Measurements from ENCODE around the gene ALDOC. TPM values are rescaled to one million over a fixed set of nuclear protein-coding genes. Genes with fewer than 3 reads are reported as not detected.
A peak's percentile ranks its signal among the peaks of the same experiment; 100 is the strongest.
"Not testable (repeated sequence)": the region's sequence is repeated elsewhere in the genome, so short reads cannot be mapped to it uniquely, and the experiment has no call there.

Gene ALDOC
- polyA plus RNA-seq, 10 donors, result 0.92 to 5.1 (median 1.9) TPM

DNA sequence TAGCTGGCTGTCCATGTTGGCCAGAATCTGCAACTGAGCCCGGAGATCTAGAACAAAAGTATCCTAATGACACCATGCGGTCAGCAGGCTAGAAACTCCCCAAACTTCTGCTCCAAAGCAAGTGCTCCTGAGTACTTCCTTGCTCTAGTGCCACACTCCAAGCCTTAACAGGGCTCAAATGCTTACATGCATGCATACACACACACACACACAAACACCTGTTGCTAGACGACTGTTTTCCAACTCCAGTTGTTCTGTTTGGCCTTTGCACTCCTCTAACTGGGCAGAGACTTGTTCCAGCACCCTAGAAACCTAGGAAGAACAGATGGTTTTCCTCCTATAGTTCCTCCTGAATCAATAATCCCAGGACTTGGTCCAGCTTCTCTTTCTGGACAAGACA, 7.7 kb upstream of the ALDOC start:
- no peak for DNase-seq

DNA sequence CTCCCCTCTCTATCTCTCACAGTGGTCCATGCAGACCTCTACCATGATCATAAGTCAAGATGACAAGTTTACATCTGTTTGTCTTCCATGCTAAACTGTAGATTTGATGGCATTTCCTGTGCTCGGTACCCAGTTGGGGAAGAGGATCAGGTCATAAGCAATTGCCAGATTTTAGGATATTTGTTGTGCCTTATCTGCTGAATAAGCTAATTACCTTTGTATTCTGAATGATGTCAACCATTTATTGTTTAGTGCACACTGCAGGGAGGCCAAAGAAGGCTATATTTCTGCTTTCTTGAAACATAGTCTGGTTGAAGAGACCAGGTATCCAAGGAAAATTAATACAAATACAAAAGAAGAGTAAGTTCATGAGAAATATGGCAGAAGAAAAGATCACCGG, 5.8 kb upstream of the ALDOC start:
- no peak for DNase-seq

DNA sequence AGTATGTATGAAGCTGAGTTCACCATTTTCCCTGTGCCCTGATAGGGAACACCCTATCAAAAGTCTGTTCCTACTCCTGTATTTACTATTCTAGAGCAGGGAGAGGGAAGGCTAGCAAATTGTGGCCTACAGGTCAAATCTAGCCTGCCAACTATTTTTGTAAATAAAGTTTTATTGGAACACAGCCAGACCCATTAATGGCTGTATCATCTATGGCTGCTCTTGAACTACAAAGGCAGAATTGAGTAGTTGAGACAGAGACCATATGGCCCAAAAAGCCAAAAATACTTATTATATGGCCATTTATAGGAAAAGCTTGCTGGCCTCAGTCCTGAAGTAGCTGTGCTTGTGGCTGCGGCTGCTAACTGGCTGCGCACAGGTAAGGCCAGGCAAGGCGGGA, 4.3 kb upstream of the ALDOC start:
- no peak for DNase-seq

DNA sequence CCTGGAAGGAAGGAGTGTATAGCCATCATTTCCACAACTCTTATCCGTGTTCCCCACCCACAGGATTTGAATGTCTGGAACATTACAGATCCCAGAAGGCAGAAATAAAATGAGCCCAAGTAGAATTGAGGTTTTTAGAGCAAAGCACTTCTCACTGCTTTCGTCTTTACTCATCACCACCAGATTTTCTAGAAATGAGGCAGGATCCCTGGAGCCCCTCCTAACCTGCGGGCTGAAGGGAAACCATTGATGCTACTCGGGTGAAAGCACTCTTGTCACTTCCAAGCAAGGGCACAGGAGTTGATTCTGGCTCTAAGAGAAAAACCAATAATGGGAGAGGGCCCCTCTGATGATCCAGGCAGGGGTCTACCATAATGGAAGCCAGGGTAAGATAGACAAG, 2.8 kb upstream of the ALDOC start:
- DNase-seq, result no peak

DNA sequence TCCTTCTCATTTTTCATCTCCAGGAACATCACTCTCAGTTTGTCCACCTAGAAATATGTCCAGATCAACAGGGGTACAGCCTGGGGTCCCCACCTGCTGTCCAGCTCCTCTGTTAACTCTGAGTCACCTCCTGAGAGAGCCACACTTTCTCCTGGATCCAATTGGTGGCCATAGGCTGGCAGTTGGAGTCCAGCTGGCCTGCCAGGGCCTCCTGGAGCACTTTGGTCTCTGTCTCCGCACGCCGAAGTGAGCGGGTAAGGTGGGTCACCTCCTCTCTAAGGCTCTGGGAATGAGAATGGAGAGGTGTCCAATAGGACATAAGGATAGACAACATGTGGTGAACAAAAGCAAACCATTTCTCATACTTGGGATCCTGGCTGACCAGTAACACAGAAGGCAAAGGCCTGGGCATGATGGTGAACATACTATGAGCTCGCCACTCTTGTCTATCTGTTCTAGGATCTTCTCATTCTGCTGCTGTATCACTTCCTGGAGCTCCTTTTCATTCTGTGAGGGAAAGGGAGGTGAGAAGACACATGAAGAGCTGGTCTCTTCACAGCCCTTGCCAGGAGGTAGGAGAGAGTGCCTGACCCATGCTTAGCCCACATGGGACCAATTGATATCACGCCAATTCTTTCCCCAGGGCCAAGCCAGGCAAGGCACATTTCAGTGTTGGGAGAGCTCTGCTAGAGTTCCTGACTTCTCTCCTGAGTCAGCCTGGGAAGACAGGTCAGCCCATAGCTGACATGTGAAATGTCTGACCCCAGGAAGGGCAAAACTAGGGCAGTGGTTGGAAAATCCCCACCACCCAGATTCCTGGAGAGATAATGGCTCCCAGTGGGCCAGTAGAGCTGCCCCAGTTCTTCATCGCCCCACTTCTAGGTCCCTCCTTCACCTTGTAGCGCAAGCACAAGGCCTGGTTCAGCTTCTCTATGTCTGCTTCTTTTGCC, 1.8 kb upstream of the ALDOC start:
- no peak for DNase-seq

DNA sequence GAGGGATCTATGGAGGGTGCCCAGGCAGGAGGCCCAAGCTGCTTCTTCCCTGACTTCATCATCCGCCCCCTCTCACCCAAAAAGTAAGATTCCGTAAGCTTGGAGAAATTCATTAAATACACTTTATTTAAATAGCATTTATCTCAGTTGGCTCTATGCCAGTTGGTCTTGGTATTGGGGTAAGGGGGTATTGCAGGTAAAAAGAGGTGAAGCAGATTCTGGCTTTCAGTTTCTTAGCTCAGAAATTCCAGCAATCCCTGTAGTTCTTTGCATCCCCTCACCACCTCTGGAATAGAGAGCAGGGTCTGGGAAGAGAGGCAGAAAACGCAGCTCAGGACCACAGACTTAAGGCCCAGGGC, 750 bp upstream of the ALDOC start:
- DNase-seq, result no peak

DNA sequence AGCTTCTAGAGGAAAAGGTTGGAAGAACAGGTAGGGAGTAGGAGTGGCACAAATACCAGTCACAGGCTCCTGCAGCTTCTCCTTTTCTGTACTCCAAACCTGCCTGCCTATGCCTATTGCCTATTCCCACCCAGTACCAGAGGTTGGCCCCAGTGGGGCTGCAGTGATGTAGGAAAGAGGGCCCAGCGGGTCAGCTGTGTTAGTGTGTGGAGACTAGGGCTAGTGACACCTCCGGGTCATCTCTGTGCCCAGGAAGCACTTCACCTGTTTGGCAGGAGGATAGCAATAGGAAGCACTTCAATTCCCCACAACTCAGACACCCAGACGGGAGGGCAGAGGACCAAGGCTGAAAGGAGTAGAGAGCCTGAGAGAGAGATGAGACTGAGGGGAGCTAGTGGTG, 679 bp downstream of the ALDOC start:
- DNase-seq, result not testable (repeated sequence)

DNA sequence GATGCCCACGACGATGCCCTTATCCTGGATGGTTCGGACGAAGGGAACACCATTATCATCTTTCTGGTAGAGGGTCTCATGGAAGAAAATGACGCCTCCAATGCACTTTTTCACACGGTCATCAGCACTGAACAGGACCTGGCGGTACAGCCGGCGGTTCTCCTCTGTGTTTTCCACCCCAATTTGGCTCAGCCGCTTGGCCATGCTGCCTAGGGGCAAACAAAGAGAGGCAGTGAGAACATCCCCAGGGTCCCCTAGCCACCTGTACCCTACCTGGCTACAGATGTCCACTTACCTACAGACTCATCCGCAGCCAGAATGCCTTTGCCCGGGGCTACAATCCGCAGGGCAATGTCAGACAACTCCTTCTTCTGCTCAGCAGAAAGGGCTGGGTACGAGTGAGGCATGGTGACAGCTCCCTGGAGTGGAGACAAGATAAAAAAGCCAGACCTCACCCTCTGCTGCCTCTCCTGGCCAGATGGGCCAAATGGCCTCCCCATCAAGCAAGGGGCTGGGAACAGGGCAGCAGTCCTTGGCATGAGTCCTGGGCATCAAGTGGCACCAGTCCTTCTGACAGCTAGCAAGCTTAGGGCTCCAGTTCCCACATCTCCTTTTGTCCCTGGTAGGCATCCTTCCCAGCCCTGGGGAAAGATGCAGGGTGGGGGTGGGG, 1.4 kb downstream of the ALDOC start:
- no peak for DNase-seq

DNA sequence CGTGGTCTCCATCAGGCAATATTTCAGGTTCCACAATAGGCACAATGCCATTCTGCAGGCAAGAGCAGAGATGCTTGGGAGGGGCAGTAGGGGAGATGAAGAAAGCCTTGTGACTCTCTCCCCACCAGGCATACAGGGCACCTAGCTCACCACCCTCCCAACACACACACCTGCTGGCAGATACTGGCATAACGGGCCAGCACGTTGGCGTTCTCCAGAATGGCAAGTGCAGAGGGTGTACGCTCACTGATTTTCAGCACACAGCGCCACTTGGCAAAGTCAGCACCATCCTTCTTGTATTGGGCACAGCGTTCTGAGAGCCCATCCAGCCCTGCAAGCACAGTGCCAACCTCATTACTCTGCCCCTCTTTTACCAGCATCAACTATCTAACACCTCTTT, 2.2 kb downstream of the ALDOC start:
- no peak for DNase-seq

DNA sequence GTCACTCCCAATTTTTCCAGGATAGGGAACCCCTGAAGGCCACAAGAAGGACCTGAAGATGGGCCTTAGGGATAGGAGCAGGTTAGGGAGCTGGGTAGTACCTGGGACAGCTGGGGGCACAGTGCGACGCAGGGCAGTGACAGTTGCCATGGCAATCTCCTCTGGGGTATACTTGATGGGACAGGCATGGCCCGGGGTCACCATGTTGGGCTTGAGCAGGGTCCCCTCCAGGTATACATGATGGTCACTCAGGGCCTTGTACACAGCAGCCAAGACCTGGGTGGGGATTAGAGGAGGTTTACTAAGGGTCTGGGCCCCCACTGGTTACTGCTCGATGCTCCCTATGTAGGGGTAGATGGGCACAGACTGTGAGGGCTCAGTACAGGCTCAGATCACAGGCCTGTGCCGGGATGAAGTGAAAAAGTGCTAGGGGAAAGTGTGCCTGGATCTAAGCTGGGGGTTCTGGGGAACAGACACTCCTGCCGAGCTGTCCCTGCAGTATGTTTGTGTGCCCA, 2.7 kb downstream of the ALDOC start:
- DNase-seq, result no peak

DNA sequence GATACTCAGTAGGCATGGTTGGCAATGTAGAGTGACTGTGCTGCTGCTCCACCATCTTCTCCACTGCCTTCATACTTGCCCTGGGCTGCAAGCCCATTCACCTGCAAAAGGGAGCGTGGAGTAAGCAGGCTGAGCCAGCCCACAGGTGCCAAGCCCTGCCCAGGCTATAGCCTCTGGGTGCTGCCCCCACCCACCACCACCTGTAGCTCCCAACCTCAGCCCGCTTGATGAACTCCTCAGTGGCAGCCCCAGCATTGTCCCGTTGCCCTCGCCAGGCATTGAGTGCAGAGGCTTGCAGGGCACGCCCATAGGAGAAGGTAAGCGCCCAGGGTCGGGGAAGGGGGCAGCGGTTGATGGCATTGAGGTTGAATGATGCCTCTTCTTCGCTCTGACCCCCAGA, 3.2 kb downstream of the ALDOC start:
- DNase-seq, result no peak

DNA sequence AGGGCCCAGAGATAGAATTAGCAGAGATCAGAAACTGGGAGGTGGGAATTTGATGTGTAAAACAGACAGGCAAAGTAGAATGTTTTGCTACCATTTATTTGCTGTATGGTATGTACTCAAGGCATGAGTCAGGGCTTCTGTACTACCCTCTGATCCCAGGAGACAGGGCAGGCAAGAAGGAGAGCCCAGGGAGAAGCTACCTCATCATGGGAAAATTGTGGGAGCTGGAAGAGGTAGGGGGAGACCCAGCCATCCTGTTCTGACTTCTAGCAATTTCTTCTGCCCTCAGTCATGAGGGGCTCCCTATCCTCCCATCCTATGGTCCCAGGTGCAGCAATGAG, 3.7 kb downstream of the ALDOC start:
- DNase-seq, result no peak

DNA sequence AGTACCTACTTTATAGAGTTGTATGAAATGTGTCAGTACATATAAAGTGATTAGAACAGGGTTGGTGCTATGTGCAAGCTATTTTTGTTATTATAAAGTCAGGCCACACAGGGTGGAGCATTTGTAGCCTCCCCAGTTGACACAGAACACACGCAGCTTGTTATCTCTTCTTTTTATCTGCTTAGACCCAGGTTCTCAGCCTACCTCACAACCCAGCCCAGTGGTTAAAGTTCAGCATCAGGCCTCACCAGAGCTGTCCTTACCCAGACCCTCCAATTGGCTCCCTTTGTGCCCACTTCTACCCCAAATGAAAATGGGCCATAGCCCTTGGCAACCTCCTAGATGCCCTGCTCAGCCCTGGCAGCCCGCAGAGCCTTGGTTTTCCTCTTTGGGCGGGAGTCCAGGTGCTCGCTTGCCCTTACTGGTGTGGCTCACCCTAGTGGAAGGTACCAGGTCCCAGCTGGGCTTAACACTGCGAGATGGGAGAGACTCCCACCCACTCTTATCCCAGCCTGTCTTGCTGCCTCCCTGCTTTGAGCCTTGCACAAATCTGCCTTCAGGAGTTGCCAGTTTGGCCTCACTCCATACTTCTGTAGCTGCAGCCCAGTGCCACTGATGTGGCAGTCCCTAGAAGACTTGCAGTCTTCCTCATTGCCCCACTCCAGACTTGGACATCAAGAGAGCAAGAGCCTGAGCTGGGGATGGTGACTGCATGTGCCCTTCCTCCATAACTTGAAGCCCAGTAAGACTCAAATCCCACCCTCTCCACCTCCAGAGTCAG, 4.2 kb downstream of the ALDOC start:
- no peak for DNase-seq

DNA sequence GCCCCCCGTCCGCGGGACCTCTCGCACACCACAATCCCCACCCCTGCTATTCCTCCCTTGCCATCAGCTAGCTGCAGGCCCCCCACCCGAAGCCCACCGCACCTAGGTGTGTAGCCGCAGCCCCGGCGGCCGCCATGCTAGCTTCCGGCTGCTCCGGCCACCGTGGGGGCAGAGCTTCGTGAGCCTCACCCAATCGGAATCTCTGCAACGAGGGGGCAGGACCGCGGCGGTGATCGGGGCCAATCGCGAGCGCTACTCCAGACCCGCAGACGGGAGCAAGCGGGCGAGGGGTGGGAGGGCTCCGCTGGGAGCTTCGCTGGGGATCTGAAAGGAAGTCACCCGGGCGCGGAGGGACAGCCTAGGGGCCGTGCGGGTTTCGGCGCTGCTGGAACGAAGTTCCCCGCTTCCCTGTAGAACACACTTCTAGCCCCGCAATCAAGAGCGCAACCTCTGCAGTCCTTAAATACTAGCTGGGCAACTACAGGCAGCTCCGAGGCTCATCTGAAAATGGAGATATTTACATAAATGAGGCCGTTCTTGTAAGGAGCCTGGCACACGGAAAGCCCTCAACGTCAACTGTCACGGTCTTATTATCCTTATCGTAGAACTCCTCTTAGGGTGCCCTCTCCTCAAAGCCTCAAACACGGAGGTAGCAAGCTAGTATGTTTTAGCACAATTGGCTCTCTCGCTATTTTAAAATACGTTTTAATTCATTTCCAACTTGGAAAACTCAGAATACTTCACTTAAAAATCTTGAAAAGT, 5.2 kb downstream of the ALDOC start, which contains the start of gene PIGS:
Gene PIGS, minus strand, starts transcription at position 164 of the 762 bp plus-strand sequence. Its CDS starts 28 bp downstream, at position 136.
- DNase-seq, result peak; percentile 86 to 96 (median 92)

DNA sequence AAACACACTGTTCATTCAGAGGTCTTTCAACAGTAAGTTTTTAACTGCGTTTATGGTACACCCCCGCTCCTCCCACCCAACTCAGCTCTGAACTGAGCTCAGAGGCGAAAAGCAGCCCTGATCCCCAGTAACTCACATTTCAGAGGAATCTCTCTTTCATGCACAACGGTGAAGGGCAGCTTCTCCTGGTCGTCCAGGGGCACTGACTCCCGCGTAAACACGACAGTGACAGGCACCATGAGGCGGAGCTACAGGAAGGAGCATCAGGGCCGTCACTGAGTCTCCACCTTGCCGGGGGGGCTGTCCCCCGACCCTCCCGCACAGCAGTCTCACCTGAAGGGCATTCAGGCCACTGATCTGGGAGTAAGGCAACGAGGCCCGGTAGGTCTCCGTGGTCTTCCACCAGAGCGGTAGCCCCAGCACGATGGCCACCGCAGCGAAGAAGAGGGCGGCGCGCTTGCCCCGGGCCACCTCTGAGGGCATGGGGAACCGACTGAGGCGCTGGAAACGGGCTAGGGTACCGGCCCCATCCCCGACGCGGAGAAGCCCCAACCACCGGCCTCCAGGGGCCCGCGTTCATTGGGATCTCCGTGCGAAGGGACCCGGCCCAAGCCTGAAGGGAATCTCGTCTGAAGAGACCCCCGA, 5.9 kb downstream of the ALDOC start:
- peak in 1 of 3 donors; percentile 42 for DNase-seq

DNA sequence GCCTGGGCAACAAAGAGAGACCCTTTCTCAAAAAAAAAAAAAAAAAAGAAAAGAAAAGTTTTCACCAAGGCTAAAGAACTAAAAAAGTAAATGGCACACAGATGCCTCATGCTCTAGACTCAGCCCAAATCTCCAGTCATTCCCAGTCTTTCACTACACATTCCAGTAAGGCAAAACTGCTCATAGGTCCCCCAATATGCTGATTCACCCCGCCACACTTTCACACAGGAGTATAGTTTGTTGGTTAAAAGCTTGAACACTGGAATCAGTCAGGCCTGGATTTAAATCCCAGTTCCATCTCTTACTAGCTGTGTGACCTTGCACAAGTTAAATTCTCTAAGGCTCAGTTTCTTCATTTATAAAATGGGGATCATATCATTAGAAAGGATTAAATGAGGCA, 7.2 kb downstream of the ALDOC start:
- no peak for DNase-seq

DNA sequence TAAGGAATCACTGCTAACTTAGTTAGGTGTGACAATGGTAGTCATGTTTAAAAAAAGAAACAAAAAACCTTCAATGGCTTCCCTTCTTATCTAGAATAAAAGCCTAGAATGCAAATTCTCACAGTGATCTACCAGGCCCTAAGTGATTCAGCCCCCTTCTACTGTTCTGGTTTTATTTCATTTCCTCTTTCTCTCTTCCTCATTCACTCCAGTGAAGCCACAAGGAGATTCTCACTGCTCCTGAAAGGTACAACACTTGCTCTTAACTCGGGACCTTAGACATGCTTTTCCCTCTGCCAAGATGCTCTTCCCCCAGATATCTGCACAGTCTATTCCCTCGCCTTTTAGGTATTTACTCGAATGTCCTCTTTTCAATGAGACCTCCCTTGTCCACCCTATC, 9.1 kb downstream of the ALDOC start:
- no peak for DNase-seq

DNA sequence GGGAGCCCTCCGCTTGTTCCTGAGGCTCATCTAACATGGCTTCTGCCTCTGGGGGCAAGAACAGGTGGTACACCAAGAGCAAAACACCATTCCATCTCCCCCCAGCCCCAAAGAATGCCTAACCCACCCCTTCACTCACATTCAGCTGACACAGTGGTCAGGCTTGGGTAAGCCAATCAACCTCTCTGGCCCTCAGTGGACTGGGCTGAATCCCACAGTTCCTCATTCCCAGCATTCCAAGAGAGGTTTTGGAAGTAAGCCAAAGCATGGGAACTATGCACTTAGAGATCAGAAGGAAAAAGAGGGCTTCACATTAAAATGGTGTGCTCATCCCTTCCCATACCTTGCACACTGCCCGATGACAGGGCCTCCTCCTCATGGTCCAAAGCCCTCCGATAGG, 13.2 kb downstream of the ALDOC start:
- peak in 1 of 3 donors; percentile 33 for DNase-seq

DNA sequence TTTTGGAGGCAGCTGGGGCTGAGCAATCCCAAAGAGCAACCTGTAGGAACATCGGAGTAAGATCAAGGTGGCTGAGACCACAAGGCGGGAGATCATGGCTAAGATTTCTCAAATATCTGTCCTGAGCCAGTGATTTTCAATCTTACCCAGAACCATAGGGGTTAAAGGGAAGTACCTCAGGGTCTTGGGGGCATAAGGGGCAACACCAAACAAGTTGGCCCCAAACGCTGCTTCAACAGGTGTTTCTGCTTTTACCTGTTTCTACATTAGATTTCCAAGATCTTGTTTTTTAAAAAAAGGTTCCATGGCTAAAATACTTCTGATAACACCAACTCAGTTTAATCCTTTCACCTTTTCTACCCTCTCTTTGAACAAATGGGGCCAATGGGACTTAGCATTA, 21.7 kb downstream of the ALDOC start:
- DNase-seq, result no peak

DNA sequence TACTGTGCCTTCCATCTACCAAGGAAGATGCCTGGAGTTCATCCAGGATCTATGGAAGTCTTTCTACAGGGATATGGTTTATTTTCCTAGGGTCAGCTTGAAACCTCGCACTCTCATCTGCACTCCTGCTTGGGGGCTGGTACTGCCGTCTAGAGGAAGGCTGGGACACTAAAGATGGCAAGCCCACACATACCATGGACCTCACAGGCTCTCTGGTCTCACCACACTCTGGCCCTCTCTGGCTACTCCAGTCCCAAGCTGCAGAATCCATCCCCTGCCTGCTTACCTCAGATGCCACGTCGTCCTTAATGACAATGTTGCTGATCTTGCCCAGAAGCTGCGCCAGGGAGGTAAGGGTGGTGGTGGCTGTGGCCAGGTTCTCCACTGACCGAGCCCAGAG, 22.1 kb downstream of the ALDOC start:
- DNase-seq, result no peak

DNA sequence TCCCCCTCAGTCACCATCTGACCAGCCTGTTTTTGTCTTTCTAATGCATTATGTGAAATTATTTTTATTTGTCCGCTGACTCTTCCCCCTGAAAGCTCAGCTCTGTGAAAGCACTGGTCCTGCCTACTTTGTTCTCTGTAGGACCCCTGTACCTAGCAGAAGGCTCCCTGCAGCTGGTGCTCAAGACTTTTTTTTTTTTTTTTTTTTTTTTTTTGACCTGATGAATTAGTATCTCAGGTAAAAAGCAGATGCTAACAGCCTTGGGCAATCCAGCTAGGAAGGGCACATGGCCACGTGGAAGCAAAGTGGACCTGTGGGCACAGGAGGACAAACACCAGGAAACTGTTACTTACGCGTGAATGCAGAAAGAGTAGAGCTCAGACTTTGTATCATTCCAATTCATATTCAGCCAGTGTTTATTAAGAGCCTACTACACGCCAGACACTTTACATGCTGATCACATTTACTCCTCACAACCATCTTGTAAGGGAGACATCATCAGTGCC, 23.6 kb downstream of the ALDOC start:
- no peak for DNase-seq

All from muscle of back (tissue), 11 donors.